Activated effector memory CD4-positive, alpha-beta T cell treated with Interleukin-2 at 50 U/mL for 16 hours (primary cell): ENCODE results near the gene ARL6IP6.
"Not testable (repeated sequence)": the region's sequence is repeated elsewhere in the genome, so short reads cannot be mapped to it uniquely, and the experiment has no call there.

Experiments used
- DNase-seq: peaks from one replicate; pipeline ENCODE4 v3.0.0-alpha.2; 2020

Gene ARL6IP6

GRCh38 chr2:152718076-152718908 lies at the start of gene ARL6IP6:
Gene ARL6IP6 (plus strand): TSS chr2:152718620. CDS start chr2:152718625, 5 bp downstream.
- DNase-seq = peak; percentile 94

GRCh38 chr2:152674334-152674733 lies 44.1 kb upstream of the ARL6IP6 start:
- no peak for DNase-seq

GRCh38 chr2:152676461-152676860 lies 42.0 kb upstream of the ARL6IP6 start:
- DNase-seq = no peak

GRCh38 chr2:152678808-152679207 lies 39.6 kb upstream of the ARL6IP6 start:
- no peak for DNase-seq

GRCh38 chr2:152682663-152683062 lies 35.8 kb upstream of the ARL6IP6 start:
- no peak for DNase-seq

GRCh38 chr2:152683400-152683799 lies 35.0 kb upstream of the ARL6IP6 start:
- DNase-seq = no peak

- no peak for DNase-seq
These were observed 32.1 kb upstream of the ARL6IP6 start for GRCh38 chr2:152686321-152686720.

- no peak for DNase-seq
These were observed 25.4 kb upstream of the ARL6IP6 start for GRCh38 chr2:152693033-152693432.

- DNase-seq = no peak
These were observed 24.2 kb upstream of the ARL6IP6 start for GRCh38 chr2:152694161-152694661.

- DNase-seq = no peak
These were observed 22.7 kb upstream of the ARL6IP6 start for GRCh38 chr2:152695763-152696162.

GRCh38 chr2:152696476-152696875 lies 21.9 kb upstream of the ARL6IP6 start:
- no peak for DNase-seq

- no peak for DNase-seq
These were observed 17.2 kb upstream of the ARL6IP6 start for GRCh38 chr2:152701198-152701597.

- DNase-seq = no peak
These were observed 11.9 kb upstream of the ARL6IP6 start for GRCh38 chr2:152706477-152707021.

- DNase-seq = no peak
These were observed 9.7 kb upstream of the ARL6IP6 start for GRCh38 chr2:152708742-152709141.

GRCh38 chr2:152710713-152711112 lies 7.7 kb upstream of the ARL6IP6 start:
- no peak for DNase-seq

- no peak for DNase-seq
These were observed 3.3 kb upstream of the ARL6IP6 start for GRCh38 chr2:152715112-152715511.

- no peak for DNase-seq
These were observed 2.5 kb upstream of the ARL6IP6 start for GRCh38 chr2:152715854-152716428.

- DNase-seq = no peak
These were observed 1.6 kb upstream of the ARL6IP6 start for GRCh38 chr2:152716805-152717227.

- peak; percentile 98 for DNase-seq
These were observed 968 bp upstream of the ARL6IP6 start, which contains the start of gene PRPF40A for GRCh38 chr2:152717228-152718075. Gene PRPF40A (minus strand): TSS chr2:152717461. CDS start chr2:152717439, 22 bp downstream.

- no peak for DNase-seq
These were observed 657 bp downstream of the ARL6IP6 start for GRCh38 chr2:152718909-152719645.

GRCh38 chr2:152720794-152721193 lies 2.4 kb downstream of the ARL6IP6 start:
- DNase-seq = no peak

- DNase-seq = not testable (repeated sequence)
These were observed 4.2 kb downstream of the ARL6IP6 start for GRCh38 chr2:152722639-152723038.
